NCI-H1694 (cell line): ENCODE measurements around the gene THAP4.

ENCODE experiments used
- DNase-seq: peaks from one replicate; lab custom pipeline; 2025; lab: John Stamatoyannopoulos, UW

The THAP4 gene

GRCh38 chr2:241637018-241637794 is at the start of gene THAP4, which contains the start of gene ATG4B:
TSS of gene THAP4 (minus strand) at chr2:241637158. CDS start at chr2:241637017, 141 bp downstream.
TSS of gene ATG4B (plus strand) at chr2:241637693. CDS start at chr2:241637715, 22 bp downstream.
- DNase-seq, result no peak

- no peak for DNase-seq
Observed at GRCh38 chr2:241686324-241686649, 49.3 kb upstream of the THAP4 start.

DNA sequence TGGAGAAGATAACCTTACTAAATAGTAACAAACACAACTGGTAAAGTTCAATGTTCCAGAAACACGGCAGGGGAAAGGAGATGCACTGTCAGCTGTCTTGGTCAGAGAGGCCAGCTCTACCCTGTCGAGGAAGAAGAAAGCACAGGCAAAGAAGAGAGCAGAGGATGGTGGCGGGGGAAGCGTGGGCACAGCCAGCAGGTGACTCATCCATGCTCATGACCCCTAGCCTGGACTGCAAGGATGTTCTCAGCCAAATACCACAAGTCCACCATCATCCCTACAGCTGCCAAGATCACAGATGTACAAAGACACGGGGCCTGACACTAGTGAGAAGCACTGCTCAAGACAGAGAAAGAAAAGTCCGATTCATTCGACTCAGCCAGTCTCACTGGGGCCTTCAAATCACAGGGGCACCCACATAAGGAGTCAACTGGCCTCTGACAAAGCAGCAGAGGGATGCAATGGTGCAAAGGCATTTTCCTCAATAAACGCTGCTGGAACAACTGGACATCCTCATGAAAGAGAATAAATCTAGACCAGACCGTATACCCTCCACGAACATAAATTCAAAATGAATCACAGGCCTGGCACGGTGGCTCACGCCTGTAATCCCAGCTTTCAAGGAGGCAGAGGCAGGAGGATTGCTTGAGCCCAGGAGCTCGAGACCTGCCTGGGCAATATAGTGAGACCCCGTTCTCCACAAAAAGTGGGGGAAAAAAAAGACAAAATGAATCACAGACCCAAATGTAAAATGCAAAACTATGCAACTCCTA is 44.1 kb upstream of the THAP4 start:
- DNase-seq, result no peak

GRCh38 chr2:241680044-241680443 is 43.1 kb upstream of the THAP4 start:
- no peak for DNase-seq

DNA sequence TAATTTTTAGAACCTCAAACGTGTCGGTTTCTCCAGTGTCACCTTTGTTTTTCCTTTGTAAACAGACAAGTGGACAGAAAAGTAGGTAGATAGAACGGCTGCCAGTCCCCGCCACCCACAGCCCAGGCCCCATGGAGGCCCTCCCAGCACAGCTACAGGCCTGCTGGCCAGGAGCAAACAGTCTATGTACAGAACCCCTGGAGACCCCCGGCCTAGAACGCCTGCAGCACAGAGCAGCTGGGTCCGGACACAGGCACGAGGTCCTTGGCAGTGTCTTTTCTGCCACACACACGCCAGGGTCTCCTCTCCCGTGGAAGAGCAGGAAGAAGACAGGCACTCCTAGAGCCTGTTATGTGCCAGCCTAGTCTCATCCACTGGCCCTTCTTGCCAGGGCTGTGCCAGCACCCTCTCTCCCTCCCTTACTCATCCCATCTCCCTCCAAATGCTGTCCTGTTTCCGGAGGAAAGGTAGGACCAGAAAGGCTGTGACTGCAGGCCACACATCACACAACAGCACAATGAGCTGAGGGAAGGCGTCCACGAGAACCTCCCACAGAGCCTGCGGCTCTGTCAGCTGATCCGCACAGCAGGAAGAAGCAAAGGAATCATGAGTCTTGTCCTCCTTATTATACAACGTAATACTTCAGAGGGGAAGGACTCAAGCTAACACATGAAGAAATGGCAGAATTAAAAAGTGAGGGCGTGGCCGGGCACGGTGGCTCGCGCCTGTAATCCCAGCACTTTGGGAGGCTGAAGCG is 42.0 kb upstream of the THAP4 start:
- DNase-seq, result no peak

- DNase-seq, result no peak
Observed at GRCh38 chr2:241678307-241678706, 41.3 kb upstream of the THAP4 start.

GRCh38 chr2:241677392-241677791 is 40.4 kb upstream of the THAP4 start:
- DNase-seq, result no peak

DNA sequence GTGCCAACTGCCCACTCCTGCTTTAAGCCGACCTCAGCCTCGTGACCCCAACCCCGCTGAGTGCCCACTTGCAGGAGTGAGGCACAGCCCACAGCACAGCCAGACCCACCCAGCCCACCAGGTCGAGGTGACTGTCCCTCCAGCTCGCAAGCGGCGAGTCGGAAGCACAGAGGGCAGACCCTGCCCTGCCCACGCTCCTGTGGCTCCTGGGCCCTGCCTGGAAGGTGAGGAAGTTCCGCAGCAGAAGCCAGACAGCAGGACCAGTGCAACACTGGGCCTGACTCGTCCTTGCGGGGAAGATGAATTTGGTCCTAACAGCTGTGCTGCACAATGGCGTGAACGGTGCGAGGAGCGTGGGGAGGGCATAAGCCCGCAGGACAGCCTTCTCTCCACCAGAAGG is 39.7 kb upstream of the THAP4 start:
- DNase-seq, result no peak

- no peak for DNase-seq
Observed at GRCh38 chr2:241675885-241676284, 38.9 kb upstream of the THAP4 start.

DNA sequence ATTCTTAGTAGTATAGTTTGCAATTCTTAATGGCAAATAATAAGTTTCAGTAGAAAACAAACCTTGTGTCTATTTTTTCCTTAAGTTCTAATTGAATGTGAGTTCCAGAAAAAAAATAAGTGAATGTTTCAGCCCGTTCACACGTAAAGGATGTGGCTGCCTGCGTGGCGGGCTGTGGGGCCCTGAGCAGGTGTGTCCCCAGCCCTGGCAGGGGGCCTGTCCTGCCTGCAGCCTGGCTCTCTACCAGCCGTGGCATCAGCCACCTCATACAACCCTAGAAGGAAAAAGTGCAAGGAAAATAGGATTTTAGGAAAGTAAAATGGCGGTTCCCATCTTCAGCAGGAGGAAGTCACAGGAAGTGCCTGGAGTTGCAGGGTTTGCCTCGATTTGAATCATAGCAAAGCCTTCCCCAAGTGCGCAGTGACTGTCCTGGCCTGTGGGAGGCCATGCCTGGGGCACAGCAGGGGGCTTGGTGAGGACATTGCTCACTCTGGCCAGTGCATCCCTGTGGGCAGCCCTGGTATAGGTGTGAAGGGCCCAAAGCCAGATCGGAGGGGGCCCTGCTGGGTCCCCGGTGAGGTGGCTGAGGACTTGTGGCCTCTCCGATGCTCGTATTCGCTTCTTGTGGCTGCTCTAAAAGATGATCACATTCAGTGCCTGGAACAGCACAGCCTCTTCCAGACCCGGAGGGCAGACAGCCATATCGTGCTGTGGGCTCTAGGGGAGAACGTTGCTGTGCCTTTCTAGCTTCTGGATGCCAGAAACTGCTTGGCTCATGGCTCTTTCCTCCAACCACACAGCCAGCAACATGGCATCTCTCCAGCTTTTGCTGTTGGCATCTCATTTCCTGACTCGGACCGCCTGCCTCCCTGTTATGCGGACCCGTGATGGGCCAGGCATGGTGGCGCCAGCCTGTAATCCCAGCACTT is 37.1 kb upstream of the THAP4 start:
- no peak for DNase-seq

DNA sequence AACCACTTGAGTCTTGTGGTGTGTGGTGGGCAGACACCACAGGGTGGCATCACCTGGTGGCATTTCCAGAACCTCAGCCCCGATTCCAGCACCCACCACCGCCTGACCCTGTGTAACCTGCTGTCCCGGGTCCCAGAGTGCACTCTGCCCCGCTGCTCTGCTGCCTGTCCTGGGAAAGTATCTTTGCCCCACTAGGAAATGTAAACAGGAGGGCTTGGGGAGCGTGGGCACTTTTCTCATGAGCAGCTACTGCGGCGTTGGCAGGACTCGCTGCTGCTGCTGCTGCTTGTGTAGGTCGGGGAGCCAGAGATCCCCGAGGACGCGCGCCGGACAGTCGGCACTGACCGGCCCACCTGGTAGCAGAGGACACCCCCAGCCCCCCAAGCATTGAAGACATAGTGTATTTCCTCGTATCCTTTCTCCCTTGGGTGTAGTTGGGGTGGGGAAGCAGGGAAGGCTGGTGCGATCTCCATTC is 36.3 kb upstream of the THAP4 start:
- DNase-seq, result no peak

- no peak for DNase-seq
Observed at GRCh38 chr2:241672243-241673188, 35.6 kb upstream of the THAP4 start.

DNA sequence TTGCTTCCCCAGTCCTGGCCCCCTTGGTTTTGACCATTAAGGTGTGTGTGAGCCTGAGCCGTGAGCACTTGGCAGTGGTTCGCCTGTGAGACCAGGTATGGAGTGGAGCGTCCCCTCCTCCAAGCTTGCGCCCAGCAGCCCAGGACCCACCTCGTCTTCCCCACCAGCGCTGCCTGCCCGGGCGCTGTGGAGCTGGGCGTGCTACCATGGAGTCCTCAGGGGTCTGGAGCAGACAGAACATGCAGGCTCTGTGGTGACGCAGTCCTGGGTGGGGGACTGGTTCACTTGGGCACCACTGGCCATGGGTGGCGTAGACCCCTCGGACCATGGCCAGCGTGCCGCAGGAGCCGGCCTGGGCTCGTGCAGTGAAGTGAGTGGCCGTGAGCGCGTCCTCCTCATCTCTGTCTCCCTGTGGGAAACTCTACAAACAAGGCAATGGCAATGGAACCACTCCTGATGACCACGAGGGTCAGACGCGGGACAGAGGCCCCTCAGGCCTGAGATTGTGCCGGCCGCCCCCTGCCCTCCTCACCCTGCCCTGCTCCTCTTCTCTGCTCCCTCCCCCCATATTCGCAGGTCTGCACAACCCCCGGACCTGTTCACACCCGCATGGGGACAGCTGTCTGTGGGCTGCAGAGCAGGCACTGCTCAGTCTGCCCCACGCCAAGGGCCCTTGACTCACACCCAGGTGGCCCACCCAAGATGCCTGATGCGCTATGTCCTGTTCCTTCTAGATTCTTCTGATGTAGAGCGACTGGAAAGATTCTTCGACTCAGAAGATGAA is 34.7 kb upstream of the THAP4 start:
- no peak for DNase-seq

GRCh38 chr2:241670333-241671110 is 33.6 kb upstream of the THAP4 start:
- DNase-seq, result no peak

- no peak for DNase-seq
Observed at GRCh38 chr2:241668839-241669238, 31.9 kb upstream of the THAP4 start.

GRCh38 chr2:241668354-241668753 is 31.4 kb upstream of the THAP4 start:
- DNase-seq, result no peak

GRCh38 chr2:241666627-241667400 is 29.9 kb upstream of the THAP4 start:
- no peak for DNase-seq
